Natural killer cell (primary cell): ENCODE measurements around the gene ABAT. TPM values are rescaled to one million over a fixed set of nuclear protein-coding genes. Genes with fewer than 3 reads are reported as not detected.

ENCODE experiments used
- ATAC-seq, 3 donors: fragments of 150-1000 bp in 2 of 3; fragments of 200-7000 bp in 1 of 3; cut with Tn5 transposase; 1 replicate in 1 of 3; 2 replicates in 2 of 3; pipeline ENCODE4 v1.10.0; 2021; ENCODE audit warnings: mild to moderate bottlenecking in 2 of 3, moderate library complexity in 2 of 3
- DNase-seq, 2 donors: peaks; one replicate each; pipeline versions ENCODE4 v3.0.0 to v3.0.0-alpha.2; 2013 to 2021; ENCODE audit warnings: mixed read lengths in 1 of 2
- H3K27ac ChIP-seq: one replicate; pipeline ENCODE4 v1.5.1; 2013; ENCODE audit warnings: mild to moderate bottlenecking, low read length
- H3K27me3 ChIP-seq: one replicate; pipeline ENCODE4 v1.6.1; 2013; ENCODE audit warnings: low read length; ENCODE audit not compliant: control insufficient read depth, insufficient read depth
- H3K36me3 ChIP-seq: one replicate; pipeline ENCODE4 v1.6.1; 2013; ENCODE audit warnings: low read length; ENCODE audit not compliant: control insufficient read depth, insufficient read depth
- H3K4me1 ChIP-seq: one replicate; pipeline ENCODE4 v1.6.1; 2013; ENCODE audit warnings: low read length; ENCODE audit not compliant: control insufficient read depth, insufficient read depth
- H3K4me3 ChIP-seq: one replicate; pipeline ENCODE4 v1.5.1; 2013; ENCODE audit warnings: low read length
- H3K9me3 ChIP-seq: one replicate; pipeline ENCODE4 v1.6.1; 2013; ENCODE audit warnings: low read length; ENCODE audit not compliant: control insufficient read depth, insufficient read depth
- H3K27ac Mint-ChIP-seq, 2 donors: one replicate each; pipeline ENCODE4 v1.8.0; 2022; ENCODE audit warnings: mild to moderate bottlenecking in 2 of 2, mixed read lengths in 2 of 2, moderate library complexity in 1 of 2
- H3K27me3 Mint-ChIP-seq, 2 donors: one replicate each; pipeline ENCODE4 v1.8.0; 2022; ENCODE audit warnings: low read depth in 2 of 2, mixed read lengths in 2 of 2
- H3K36me3 Mint-ChIP-seq: one replicate; pipeline ENCODE4 v1.8.0; 2022; ENCODE audit warnings: mixed read lengths
- H3K4me1 Mint-ChIP-seq, 2 donors: one replicate each; pipeline ENCODE4 v1.8.0; 2022; ENCODE audit warnings: mixed read lengths in 2 of 2
- H3K4me3 Mint-ChIP-seq: one replicate; pipeline ENCODE4 v1.8.0; 2022; ENCODE audit warnings: mild to moderate bottlenecking, moderate library complexity, mixed read lengths
- H3K9me3 Mint-ChIP-seq, 2 donors: one replicate each; pipeline ENCODE4 v1.8.0; 2022; ENCODE audit warnings: mixed read lengths in 2 of 2
- WGBS: methylation state at CpG from one replicate; pipeline ENCODE4 v1.1.7; 2013; ENCODE audit warnings: missing lambda C conversion rate; ENCODE audit not compliant: insufficient coverage; 5-methylcytosine and 5-hydroxymethylcytosine counted together
- intact Hi-C: fragments of 100-400 bp; cut with micrococcal nuclease; formaldehyde crosslinking; loops from one replicate; pipeline ENCODE4 v1.14.2; 2022
- total RNA-seq, 4 donors: library from RNA; stranded (reverse); fragments of 120-200 nt in 1 of 4; gene quantifications; one replicate each; pipeline versions ENCODE4 v1.2.3 to v1.2.4, GENCODE V29; 2013 to 2022
- TF ChIP-seq, protein P1 (sequence below): fragments of 200-600 bp; IDR thresholded peaks from one replicate; pipeline ENCODE4 v1.8.0; 2022; ENCODE audit warnings: antibody characterized with exemption

The ABAT gene
- total RNA-seq, 3 donors from 2014 or later (not counting 1 experiment from before 2014, with no cell fraction given) = 11.0 to 13.4 (median 11.3) TPM

DNA sequence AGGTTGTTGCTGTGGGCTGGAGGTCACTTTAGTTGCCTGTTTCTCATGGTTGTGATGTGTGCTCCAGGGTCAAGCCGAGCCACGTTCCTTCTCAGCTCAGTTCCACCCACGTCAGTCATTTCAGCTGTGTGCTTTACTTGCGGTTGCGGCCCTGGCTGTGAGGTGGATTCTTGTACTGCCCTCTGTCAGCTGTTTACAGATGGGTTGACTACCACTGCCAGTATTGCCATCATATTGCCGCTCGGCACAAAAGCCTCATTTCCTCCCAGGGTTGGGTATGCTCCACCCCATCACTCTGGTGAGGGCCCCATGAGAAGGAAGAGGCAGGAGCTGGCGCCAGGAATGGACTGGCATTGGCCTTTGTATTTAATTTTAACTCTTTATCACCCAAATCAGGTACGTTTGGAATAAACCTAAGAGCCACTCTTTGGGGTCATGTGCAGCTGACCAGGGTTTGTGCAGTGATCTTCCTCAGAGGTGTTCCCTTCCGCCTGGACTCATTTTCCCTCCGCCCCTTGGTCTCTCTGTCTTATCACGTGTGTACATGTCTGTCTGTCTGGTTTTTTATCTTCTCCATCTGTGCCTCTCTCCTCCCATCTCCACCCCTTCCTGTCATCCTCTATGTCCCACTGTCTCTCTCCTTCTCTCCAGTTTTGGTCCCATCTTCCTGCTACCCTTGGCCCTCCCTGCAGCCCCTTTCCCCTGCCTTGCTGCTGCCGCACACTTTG is 27.9 kb upstream of the ABAT start:
- H3K36me3 Mint-ChIP-seq = peaks cover 27% of the 10 kb centered on the region
- DNase-seq = no peak
- peaks cover 7 to 12% of the 10 kb centered on the region in 2 donors for H3K4me1 Mint-ChIP-seq
- Histone ChIP-seq H3K27me3 (no peaks in the 10 kb centered on the region), H3K9me3 (no peaks in the 10 kb centered on the region), H3K27ac (no peak overlapping the region), H3K4me1 (peaks cover 10% of the 10 kb centered on the region), H3K4me3 (no peak overlapping the region), H3K36me3 (peaks cover 42% of the 10 kb centered on the region)
- H3K4me3 Mint-ChIP-seq = no peak overlapping the region
- ATAC-seq = no peak
- no peaks in the 10 kb centered on the region for H3K9me3 Mint-ChIP-seq
- 91% methylated on average over 13 of the region's 13 CpGs for WGBS
- no peak overlapping the region for H3K27ac Mint-ChIP-seq
- TF ChIP-seq, protein P1, sequence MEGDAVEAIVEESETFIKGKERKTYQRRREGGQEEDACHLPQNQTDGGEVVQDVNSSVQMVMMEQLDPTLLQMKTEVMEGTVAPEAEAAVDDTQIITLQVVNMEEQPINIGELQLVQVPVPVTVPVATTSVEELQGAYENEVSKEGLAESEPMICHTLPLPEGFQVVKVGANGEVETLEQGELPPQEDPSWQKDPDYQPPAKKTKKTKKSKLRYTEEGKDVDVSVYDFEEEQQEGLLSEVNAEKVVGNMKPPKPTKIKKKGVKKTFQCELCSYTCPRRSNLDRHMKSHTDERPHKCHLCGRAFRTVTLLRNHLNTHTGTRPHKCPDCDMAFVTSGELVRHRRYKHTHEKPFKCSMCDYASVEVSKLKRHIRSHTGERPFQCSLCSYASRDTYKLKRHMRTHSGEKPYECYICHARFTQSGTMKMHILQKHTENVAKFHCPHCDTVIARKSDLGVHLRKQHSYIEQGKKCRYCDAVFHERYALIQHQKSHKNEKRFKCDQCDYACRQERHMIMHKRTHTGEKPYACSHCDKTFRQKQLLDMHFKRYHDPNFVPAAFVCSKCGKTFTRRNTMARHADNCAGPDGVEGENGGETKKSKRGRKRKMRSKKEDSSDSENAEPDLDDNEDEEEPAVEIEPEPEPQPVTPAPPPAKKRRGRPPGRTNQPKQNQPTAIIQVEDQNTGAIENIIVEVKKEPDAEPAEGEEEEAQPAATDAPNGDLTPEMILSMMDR = no peak
- intact Hi-C loops = no loop called here
- H3K27me3 Mint-ChIP-seq = no peaks in the 10 kb centered on the region

DNA sequence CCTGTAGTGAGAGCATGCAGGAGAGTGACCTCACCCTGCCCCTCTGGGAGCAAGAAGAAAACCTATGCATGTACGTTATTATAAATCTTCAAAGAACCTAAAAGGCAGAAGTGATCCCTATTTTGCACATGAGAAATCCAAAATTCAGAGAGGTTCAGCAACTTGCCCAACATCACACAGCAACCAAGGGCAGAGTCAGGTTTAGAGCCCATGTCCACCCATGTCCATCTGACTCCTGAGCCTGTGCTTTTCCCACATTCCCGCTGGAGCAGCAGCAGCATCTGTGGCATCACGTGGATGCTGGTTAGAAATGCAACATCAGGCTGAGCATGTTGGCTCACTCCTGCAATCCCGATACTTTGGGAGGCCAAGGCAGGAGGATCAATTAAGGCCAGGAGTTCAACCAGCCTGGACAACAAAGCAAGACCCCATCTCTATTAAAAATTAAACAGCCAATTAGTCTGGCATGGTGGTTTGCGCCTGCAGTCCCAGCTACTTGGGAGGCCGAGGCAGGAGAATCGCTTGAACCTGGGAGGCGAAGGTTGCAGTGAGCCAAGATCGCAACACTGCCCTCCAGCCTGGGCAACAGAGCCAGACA is 26.6 kb upstream of the ABAT start:
- Histone ChIP-seq H3K27me3 (no peaks in the 10 kb centered on the region), H3K36me3 (peaks cover 31% of the 10 kb centered on the region), H3K4me1 (peaks cover 10% of the 10 kb centered on the region), H3K4me3 (no peak overlapping the region), H3K27ac (no peak overlapping the region), H3K9me3 (no peaks in the 10 kb centered on the region)
- no peak overlapping the region for H3K4me3 Mint-ChIP-seq
- WGBS = 87% methylated on average over 8 of the region's 9 CpGs
- peaks cover 16% of the 10 kb centered on the region for H3K36me3 Mint-ChIP-seq
- TF ChIP-seq, protein P1 = no peak
- ATAC-seq = no peak
- H3K27ac Mint-ChIP-seq = no peak overlapping the region
- no peak for DNase-seq
- intact Hi-C loops = no loop called here
- H3K4me1 Mint-ChIP-seq = peaks cover 7 to 12% of the 10 kb centered on the region in 2 donors
- no peaks in the 10 kb centered on the region for H3K9me3 Mint-ChIP-seq
- H3K27me3 Mint-ChIP-seq = no peaks in the 10 kb centered on the region

DNA sequence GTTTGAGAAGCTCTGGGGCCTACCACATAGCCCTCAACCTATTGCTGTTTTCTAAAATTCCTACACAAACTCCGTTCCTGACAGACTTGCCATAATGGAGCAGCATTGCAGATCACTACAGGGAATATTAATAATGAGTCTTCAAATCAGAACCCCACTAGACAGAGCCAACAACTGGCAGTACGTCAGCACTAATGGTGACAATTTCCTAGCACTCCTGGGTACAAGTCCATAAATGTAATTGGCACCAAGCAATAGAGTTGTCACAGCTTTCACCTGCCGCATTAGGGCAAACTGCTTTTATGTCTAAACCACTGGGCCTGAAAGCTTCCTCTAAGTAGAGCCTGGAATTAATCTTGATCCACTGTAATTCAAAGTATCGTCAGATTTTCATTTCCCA is 25.5 kb upstream of the ABAT start:
- Histone ChIP-seq H3K27ac (no peak overlapping the region), H3K9me3 (no peaks in the 10 kb centered on the region), H3K4me1 (peaks cover 10% of the 10 kb centered on the region), H3K36me3 (peaks cover 27% of the 10 kb centered on the region), H3K27me3 (no peaks in the 10 kb centered on the region), H3K4me3 (no peak overlapping the region)
- ATAC-seq (no peak), DNase-seq (no peak)
- TF ChIP-seq, protein P1 = no peak
- 93% methylated on average over 4 of the region's 4 CpGs for WGBS
- Mint-ChIP-seq H3K4me3 (no peak overlapping the region), H3K36me3 (peaks cover 8% of the 10 kb centered on the region), H3K4me1 (peaks cover 7 to 12% of the 10 kb centered on the region in 2 donors), H3K27ac (no peak overlapping the region), H3K9me3 (no peaks in the 10 kb centered on the region), H3K27me3 (no peaks in the 10 kb centered on the region)
- intact Hi-C loops = no loop called here
